IMR-90 (cell line): ENCODE results near the gene TNNI2.

Experiments used
- BHLHE40 ChIP-seq: fragments of 150-350 bp; IDR thresholded peaks from 2 replicates; pipeline ENCODE4 v1.6.1; 2016; ENCODE audit warnings: mild to moderate bottlenecking, low read depth, low read length
- CEBPB ChIP-seq: IDR thresholded peaks from 2 replicates; pipeline ENCODE4 v1.6.1; 2012; ENCODE audit warnings: low read depth, low read length, improper control_type of control experiment
- CHD1 ChIP-seq: IDR thresholded peaks from 2 replicates; pipeline ENCODE4 v1.6.1; 2012; ENCODE audit warnings: low read depth, low read length, improper control_type of control experiment
- CTCF ChIP-seq: conservative IDR thresholded peaks from 2 replicates; pipeline ENCODE4 v1.5.1; 2012; ENCODE audit warnings: mild to moderate bottlenecking, low read depth, low read length, improper control_type of control experiment
- ELK1 ChIP-seq: fragments of 150-350 bp; IDR thresholded peaks from 2 replicates; pipeline ENCODE4 v1.6.1; 2016; ENCODE audit warnings: low read depth, mild to moderate bottlenecking, low read length, moderate library complexity, borderline replicate concordance
- FOS ChIP-seq: fragments of 150-350 bp; IDR thresholded peaks from 2 replicates; pipeline ENCODE4 v1.6.1; 2016; ENCODE audit warnings: low read depth, low read length
- MAZ ChIP-seq: IDR thresholded peaks from 2 replicates; pipeline ENCODE4 v1.6.1; 2012; ENCODE audit warnings: low read depth, mild to moderate bottlenecking, low read length, improper control_type of control experiment, moderate library complexity, borderline replicate concordance
- NFE2L2 ChIP-seq: fragments of 150-350 bp; IDR thresholded peaks from 2 replicates; pipeline ENCODE4 v1.6.1; 2016; ENCODE audit warnings: low read depth, mild to moderate bottlenecking, low read length
- POLR2A ChIP-seq: IDR thresholded peaks from 2 replicates; pipeline ENCODE4 v1.6.1; 2012; ENCODE audit warnings: mild to moderate bottlenecking, low read depth, low read length
- RAD21 ChIP-seq: IDR thresholded peaks from 2 replicates; pipeline ENCODE4 v1.6.1; 2012; ENCODE audit warnings: low read length, improper control_type of control experiment
- SMC3 ChIP-seq: fragments of 150-350 bp; IDR thresholded peaks from 2 replicates; pipeline ENCODE4 v1.6.1; 2016; ENCODE audit warnings: low read depth, mild to moderate bottlenecking, antibody characterized with exemption, low read length, moderate library complexity

- no peak for TF ChIP-seq CTCF
- no peak for TF ChIP-seq RAD21
- TF ChIP-seq NFE2L2 = no peak
- no peak for TF ChIP-seq FOS
- TF ChIP-seq POLR2A = no peak
- no peak for TF ChIP-seq SMC3
- TF ChIP-seq CEBPB = no peak
- TF ChIP-seq CHD1 = no peak
- TF ChIP-seq BHLHE40 = no peak
- TF ChIP-seq ELK1 = no peak
- TF ChIP-seq MAZ = no peak
Measured at GRCh38 chr11:1812274-1812673, 26.5 kb upstream of the TNNI2 start.
